ENCODE data around the gene VOPP1. TPM values are rescaled to one million over a fixed set of nuclear protein-coding genes. Genes with fewer than 3 reads are reported as not detected.

VOPP1 gene
- total and polyA plus RNA-seq, 2 donors (not counting 1 experiment from before 2014, with no cell fraction given) = 52.1 to 70.7 TPM

DNA sequence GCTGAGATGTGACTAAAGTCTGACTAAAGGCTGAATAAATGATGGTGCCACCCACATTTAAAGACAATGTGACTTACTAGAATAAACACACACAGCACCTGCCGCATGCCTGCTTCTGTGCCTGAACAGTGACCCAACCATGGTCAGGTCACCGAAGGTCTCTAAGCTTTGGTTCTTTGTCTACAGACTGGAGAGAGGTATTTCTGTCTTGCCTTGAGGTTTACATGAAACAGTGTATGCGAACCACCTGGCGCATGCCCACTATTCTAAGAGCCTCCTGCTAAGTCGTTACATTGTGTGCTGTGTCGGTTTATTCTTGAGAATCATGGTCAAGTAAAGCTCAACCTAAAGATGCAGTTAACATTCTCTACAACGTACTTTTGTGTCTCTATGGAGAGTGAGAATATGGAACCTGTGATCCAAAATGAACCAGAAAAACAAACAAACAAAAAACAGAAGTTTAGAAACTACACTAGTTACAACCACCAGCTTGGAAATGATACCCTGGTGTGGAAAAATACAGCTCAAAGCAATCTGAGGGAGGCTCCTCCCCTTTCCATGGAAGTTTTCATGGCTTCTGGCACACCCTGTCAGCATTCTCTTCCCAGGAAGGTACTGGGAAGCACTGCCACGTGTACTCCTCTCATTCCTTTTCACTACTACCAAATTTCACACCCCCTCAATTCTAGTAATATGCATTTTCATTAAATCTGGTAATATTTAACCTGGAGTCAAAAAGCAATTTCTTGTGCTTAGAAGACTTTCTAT is 40.0 kb downstream of the VOPP1 start:
- Histone ChIP-seq H3K9me3 (ENCODE audit: control insufficient read depth, insufficient read depth, low read depth, low read length) (no peaks in the 10 kb centered on the region), H3K4me1 (ENCODE audit: control insufficient read depth, extremely low read depth, insufficient read depth, low read length) (peaks cover 23% of the 10 kb centered on the region), H3K4me3 (replicated peaks in 1 of 4; ENCODE audit: control extremely low read depth in 1 of 4, insufficient read depth in 1 of 4, low read depth in 3 of 4, low read length in 4 of 4) (no peak overlapping the region), H2AFZ (ENCODE audit: low read length) (no peak overlapping the region), H3K9ac (ENCODE audit: insufficient read depth, low read length) (no peak overlapping the region), H4K20me1 (ENCODE audit: control insufficient read depth, extremely low read depth, insufficient read depth, low read length) (peaks cover 3% of the 10 kb centered on the region), H3K36me3 (ENCODE audit: control insufficient read depth, insufficient read depth, low read length) (no peaks in the 10 kb centered on the region), H3K79me2 (ENCODE audit: control insufficient read depth, insufficient read depth, low read length) (peaks cover 29% of the 10 kb centered on the region), H3K27ac (ENCODE audit: insufficient read depth, low read length) (no peak overlapping the region), H3K27me3 (ENCODE audit: control insufficient read depth, insufficient read depth, low read length) (no peaks in the 10 kb centered on the region), H3K4me2 (ENCODE audit: extremely low read depth, insufficient read depth, low read length) (no peak overlapping the region)
- TF ChIP-seq, protein P1, sequence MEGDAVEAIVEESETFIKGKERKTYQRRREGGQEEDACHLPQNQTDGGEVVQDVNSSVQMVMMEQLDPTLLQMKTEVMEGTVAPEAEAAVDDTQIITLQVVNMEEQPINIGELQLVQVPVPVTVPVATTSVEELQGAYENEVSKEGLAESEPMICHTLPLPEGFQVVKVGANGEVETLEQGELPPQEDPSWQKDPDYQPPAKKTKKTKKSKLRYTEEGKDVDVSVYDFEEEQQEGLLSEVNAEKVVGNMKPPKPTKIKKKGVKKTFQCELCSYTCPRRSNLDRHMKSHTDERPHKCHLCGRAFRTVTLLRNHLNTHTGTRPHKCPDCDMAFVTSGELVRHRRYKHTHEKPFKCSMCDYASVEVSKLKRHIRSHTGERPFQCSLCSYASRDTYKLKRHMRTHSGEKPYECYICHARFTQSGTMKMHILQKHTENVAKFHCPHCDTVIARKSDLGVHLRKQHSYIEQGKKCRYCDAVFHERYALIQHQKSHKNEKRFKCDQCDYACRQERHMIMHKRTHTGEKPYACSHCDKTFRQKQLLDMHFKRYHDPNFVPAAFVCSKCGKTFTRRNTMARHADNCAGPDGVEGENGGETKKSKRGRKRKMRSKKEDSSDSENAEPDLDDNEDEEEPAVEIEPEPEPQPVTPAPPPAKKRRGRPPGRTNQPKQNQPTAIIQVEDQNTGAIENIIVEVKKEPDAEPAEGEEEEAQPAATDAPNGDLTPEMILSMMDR (conservative IDR thresholded peaks at IDR 0.05 in 1 of 2, IDR thresholded peaks at IDR 0.05 in 1 of 2; ENCODE audit: low read depth in 1 of 2, low read length in 2 of 2) = no peak
- TF ChIP-seq EZH2 (IDR thresholded peaks at IDR 0.05; ENCODE audit: low read length, missing control alignments) = no peak
- DNase-seq (ENCODE audit: low read depth in 2 of 2) = no peak

DNA sequence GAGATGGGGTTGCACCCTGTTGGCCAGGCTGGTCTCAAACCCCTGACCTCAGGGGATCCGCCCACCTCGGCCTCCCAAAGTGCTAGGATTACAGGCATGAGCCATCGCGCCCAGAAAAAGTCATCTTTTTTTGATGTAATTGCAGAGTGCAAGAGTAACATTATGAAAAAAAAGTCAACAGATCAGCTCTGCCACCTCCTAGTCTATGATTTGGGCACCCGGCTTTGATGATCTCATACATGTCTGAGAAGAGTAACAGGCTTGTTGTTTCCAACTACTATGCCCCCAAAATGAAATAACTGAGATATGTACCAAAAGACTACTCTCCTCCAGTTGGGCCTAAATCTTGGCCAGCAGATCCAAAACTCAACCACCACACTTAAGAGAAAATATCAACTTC is 40.8 kb downstream of the VOPP1 start:
- Histone ChIP-seq H3K9me3 (ENCODE audit: control insufficient read depth, insufficient read depth, low read depth, low read length) (no peaks in the 10 kb centered on the region), H3K4me3 (replicated peaks in 1 of 4; ENCODE audit: control extremely low read depth in 1 of 4, insufficient read depth in 1 of 4, low read depth in 3 of 4, low read length in 4 of 4) (no peak overlapping the region), H3K4me1 (ENCODE audit: control insufficient read depth, extremely low read depth, insufficient read depth, low read length) (peaks cover 23% of the 10 kb centered on the region), H3K27me3 (ENCODE audit: control insufficient read depth, insufficient read depth, low read length) (no peaks in the 10 kb centered on the region), H4K20me1 (ENCODE audit: control insufficient read depth, extremely low read depth, insufficient read depth, low read length) (peaks cover 3% of the 10 kb centered on the region), H3K27ac (ENCODE audit: insufficient read depth, low read length) (no peak overlapping the region), H3K36me3 (ENCODE audit: control insufficient read depth, insufficient read depth, low read length) (no peaks in the 10 kb centered on the region), H3K9ac (ENCODE audit: insufficient read depth, low read length) (no peak overlapping the region), H2AFZ (ENCODE audit: low read length) (no peak overlapping the region), H3K4me2 (ENCODE audit: extremely low read depth, insufficient read depth, low read length) (no peak overlapping the region), H3K79me2 (ENCODE audit: control insufficient read depth, insufficient read depth, low read length) (peaks cover 21% of the 10 kb centered on the region)
- DNase-seq (ENCODE audit: low read depth in 2 of 2) = no peak
- TF ChIP-seq, protein P1 (conservative IDR thresholded peaks at IDR 0.05 in 1 of 2, IDR thresholded peaks at IDR 0.05 in 1 of 2; ENCODE audit: low read depth in 1 of 2, low read length in 2 of 2) = no peak
- TF ChIP-seq EZH2 (IDR thresholded peaks at IDR 0.05; ENCODE audit: low read length, missing control alignments) = no peak

DNA sequence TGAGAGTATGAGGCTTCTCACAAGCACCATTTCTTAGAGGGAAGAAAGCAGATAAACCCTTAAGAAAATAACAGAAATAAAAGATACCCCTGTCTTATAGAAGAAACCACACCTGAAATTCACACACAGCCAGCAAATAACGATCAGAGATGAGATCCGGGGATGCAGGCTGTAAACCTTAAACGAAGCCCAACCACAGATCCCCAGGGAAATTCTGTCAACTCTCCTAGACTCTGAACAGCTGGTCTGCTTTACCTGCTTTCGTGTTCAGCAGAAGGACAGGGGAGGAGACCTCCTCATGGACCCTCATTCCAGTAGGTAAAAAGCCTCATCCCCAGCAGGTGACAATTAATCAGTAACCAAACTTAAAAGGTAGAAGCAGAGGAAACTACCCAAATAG is 45.0 kb downstream of the VOPP1 start:
- H2AFZ ChIP-seq (ENCODE audit: low read length) = no peak overlapping the region
- TF ChIP-seq, protein P1 (conservative IDR thresholded peaks at IDR 0.05 in 1 of 2, IDR thresholded peaks at IDR 0.05 in 1 of 2; ENCODE audit: low read depth in 1 of 2, low read length in 2 of 2) = no peak
- TF ChIP-seq EZH2 (IDR thresholded peaks at IDR 0.05; ENCODE audit: low read length, missing control alignments) = no peak
- no peak overlapping the region for H3K4me3 ChIP-seq (replicated peaks in 1 of 4; ENCODE audit: control extremely low read depth in 1 of 4, insufficient read depth in 1 of 4, low read depth in 3 of 4, low read length in 4 of 4)
- H4K20me1 ChIP-seq (ENCODE audit: control insufficient read depth, extremely low read depth, insufficient read depth, low read length) = no peaks in the 10 kb centered on the region
- H3K27me3 ChIP-seq (ENCODE audit: control insufficient read depth, insufficient read depth, low read length) = no peaks in the 10 kb centered on the region
- no peaks in the 10 kb centered on the region for H3K9me3 ChIP-seq (ENCODE audit: control insufficient read depth, insufficient read depth, low read depth, low read length)
- peaks cover 14% of the 10 kb centered on the region for H3K79me2 ChIP-seq (ENCODE audit: control insufficient read depth, insufficient read depth, low read length)
- H3K27ac ChIP-seq (ENCODE audit: insufficient read depth, low read length) = no peak overlapping the region
- no peak overlapping the region for H3K9ac ChIP-seq (ENCODE audit: insufficient read depth, low read length)
- peaks cover under 1% of the 10 kb centered on the region for H3K4me1 ChIP-seq (ENCODE audit: control insufficient read depth, extremely low read depth, insufficient read depth, low read length)
- no peaks in the 10 kb centered on the region for H3K36me3 ChIP-seq (ENCODE audit: control insufficient read depth, insufficient read depth, low read length)
- H3K4me2 ChIP-seq (ENCODE audit: extremely low read depth, insufficient read depth, low read length) = no peak overlapping the region
- DNase-seq (ENCODE audit: low read depth in 2 of 2) = no peak
